NCI-H2081 treated with DMSO at 0.1 percent for 48 hours (cell line): Measurements from ENCODE around the gene GCH1.

Source experiments
- DNase-seq: peaks from one replicate; lab custom pipeline; 2025; lab: John Stamatoyannopoulos, UW

Gene GCH1

DNA sequence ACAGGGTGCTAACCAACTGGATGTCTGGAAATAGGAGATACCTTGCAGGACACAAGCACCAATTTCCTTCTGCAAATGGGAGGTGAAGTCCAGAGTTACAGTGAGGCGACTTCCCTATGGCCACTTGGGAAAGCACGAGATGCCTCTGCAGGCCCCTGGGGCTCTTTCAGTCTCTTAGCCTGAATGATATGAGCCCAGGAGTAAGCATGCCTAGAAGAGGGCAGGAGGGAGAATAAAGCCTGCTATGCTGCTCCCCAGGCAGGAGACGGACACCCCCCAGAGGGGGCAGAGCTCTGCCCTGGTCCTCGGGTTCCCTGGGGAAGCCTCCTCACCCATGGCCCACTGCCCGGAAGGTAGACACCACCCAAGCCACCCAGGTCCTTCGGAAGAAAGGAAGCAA lies 105.1 kb downstream of the GCH1 start:
- no peak for DNase-seq

DNA sequence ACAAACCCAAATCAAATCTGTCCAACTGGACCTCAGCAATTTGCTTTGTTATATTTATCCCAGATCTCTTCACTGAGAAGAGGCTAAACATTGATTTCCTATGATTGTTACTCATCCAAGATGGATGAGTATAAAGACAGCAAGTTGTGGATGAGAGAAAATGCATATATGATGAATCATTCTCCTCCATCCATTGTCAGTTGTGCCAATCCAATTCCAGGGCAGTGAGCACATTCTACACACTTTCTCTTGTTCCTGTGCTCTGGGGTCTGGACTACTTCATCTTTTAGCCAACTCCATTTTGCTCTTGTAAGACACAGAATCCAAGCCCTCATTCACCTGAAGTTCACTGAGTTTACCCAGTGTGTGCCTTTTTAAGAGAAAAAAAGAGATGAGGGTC lies 105.7 kb downstream of the GCH1 start:
- no peak for DNase-seq

DNA sequence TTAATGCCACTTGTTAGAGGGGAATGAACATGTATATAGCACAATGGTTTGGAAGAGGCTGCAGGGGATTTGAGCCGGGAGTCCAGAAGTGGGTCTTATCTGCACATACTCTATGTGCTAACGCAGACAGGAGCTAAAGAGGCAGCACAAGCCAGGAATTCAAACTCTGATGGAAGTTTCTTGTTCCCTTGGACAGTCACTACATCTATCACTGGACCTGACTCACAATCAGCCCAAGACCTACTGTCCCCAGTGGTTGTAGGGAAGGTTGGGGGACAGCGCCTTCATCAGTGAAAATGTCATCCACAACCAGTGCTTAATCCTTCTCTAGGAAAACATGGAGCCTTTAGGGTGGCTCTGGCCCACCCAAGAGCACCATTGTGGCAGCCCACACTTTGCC lies 107.8 kb downstream of the GCH1 start:
- DNase-seq = no peak

DNA sequence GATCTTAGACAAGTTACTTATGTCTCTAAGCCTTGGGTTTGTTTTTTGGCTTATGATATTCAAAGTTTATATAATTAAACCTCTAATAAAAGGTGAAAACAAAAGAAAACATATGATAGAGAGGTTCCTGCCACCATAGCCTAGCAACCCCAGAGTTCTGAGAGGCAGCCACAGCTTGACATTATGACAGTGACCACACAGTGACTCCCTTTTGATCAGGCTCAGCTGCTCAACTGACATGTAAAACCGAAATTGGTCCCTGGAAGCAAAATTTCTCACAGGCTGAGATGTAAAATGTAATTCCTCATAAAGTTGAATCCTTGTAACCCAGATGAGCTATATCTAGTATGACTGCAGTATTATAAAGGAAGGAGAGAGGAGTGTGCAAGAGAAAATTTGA lies 108.5 kb downstream of the GCH1 start:
- no peak for DNase-seq

DNA sequence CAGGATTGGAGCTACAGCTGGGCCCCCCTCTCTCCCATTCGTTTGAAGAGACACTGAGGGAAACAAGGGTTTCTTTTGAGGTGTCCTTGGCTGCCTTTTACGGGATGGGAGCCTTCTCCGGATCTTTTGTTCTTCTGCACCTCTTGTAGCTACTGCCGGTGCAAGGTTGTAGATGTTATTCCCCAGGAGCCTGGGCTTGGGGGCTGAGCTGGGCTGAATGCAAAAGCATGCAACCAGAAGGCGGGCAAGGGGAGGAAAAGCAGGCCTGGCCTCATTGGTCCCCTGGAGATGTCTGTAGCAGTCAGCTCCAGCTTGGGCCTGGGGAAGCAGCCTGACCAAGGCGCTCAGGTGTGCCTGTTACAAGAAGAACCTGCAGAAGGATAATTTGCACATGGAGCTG lies 110.3 kb downstream of the GCH1 start:
- no peak for DNase-seq
